LNCaP clone FGC (cell line): Measurements from ENCODE around the gene USF3.
"Not testable (repeated sequence)": the region's sequence is repeated elsewhere in the genome, so short reads cannot be mapped to it uniquely, and the experiment has no call there.

Experiments
- DNase-seq: peaks from one replicate; pipeline ENCODE4 v3.0.0-alpha.2; 2011; ENCODE audit warnings: low read depth
- H3K4me3 ChIP-seq: 2 replicates; pipeline ENCODE4 v1.5.1; 2011; ENCODE audit warnings: mild to moderate bottlenecking, low read depth, low read length, control low read depth
- CTCF ChIP-seq: IDR thresholded peaks from 2 replicates; pipeline ENCODE4 v1.5.1; 2012; ENCODE audit warnings: mild to moderate bottlenecking; ENCODE audit not compliant: control insufficient read depth, insufficient read depth; ENCODE audit errors: extremely low read depth

Gene USF3

GRCh38 chr3:113638910-113639309 is 57.5 kb downstream of the USF3 start:
- no peak for TF ChIP-seq CTCF
- DNase-seq: no peak
- no peak overlapping the region for H3K4me3 ChIP-seq

GRCh38 chr3:113637756-113638155 is 58.7 kb downstream of the USF3 start:
- no peak for TF ChIP-seq CTCF
- DNase-seq: no peak
- H3K4me3 ChIP-seq: no peak overlapping the region

GRCh38 chr3:113636034-113636433 is 60.4 kb downstream of the USF3 start:
- DNase-seq, H3K4me3 ChIP-seq: not testable (repeated sequence)

- no peak overlapping the region for H3K4me3 ChIP-seq
- DNase-seq: no peak
- no peak for TF ChIP-seq CTCF
Measured at GRCh38 chr3:113634782-113635474, 61.5 kb downstream of the USF3 start.

- TF ChIP-seq CTCF: no peak
- no peak overlapping the region for H3K4me3 ChIP-seq
- DNase-seq: no peak
Measured at GRCh38 chr3:113631573-113631972, 64.9 kb downstream of the USF3 start.

GRCh38 chr3:113630956-113631542 is 65.4 kb downstream of the USF3 start:
- H3K4me3 ChIP-seq: no peak overlapping the region
- DNase-seq: no peak

More at GRCh38 chr3:113630956-113631542, 65.4 kb downstream of the USF3 start:
- no peak for TF ChIP-seq CTCF
